ENCODE measurements around the gene RPL5.

DNA sequence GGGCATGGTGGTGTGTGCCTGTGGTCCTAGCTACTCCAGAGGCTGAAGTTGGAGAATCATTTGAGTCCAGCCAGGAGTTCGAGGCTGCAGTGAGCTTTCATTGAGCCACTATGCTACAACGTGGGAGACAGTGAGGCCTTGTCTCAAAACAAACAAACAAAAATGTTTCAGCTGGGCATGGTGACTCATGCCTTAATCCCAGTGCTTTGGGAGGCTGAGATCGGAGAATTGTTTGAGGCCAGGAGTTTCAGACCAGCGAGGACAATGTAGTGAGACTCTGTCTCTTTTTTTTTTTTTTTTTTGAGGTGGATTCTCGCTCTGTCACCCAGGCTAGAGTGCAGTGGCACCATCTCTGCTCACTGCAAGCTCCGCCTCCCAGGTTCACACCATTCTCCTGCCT is 5.0 kb upstream of the RPL5 start:
- TF ChIP-seq, protein P1, sequence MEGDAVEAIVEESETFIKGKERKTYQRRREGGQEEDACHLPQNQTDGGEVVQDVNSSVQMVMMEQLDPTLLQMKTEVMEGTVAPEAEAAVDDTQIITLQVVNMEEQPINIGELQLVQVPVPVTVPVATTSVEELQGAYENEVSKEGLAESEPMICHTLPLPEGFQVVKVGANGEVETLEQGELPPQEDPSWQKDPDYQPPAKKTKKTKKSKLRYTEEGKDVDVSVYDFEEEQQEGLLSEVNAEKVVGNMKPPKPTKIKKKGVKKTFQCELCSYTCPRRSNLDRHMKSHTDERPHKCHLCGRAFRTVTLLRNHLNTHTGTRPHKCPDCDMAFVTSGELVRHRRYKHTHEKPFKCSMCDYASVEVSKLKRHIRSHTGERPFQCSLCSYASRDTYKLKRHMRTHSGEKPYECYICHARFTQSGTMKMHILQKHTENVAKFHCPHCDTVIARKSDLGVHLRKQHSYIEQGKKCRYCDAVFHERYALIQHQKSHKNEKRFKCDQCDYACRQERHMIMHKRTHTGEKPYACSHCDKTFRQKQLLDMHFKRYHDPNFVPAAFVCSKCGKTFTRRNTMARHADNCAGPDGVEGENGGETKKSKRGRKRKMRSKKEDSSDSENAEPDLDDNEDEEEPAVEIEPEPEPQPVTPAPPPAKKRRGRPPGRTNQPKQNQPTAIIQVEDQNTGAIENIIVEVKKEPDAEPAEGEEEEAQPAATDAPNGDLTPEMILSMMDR (IDR thresholded peaks at IDR 0.05; ENCODE audit: control extremely low read depth in 1 of 3, insufficient read depth in 1 of 3, low read depth in 1 of 3, low read length in 3 of 3), result no peak
- TF ChIP-seq ZNF274 (IDR thresholded peaks at IDR 0.05; ENCODE audit: borderline replicate concordance, extremely low read depth, low read length), result no peak
- no peak for TF ChIP-seq BCL11A (IDR thresholded peaks at IDR 0.05; ENCODE audit: low read depth in 2 of 2, low read length in 2 of 2)
- no peak for TF ChIP-seq RXRA (IDR thresholded peaks at IDR 0.05; ENCODE audit: insufficient read depth, low read depth, low read length)
- TF ChIP-seq POLR2A (IDR thresholded peaks at IDR 0.05; ENCODE audit: control extremely low read depth in 1 of 2, low read depth in 2 of 2, low read length in 2 of 2), result no peak
- no peak for TF ChIP-seq CREB1 (IDR thresholded peaks at IDR 0.05)
- no peak for TF ChIP-seq BRCA1 (IDR thresholded peaks at IDR 0.05; ENCODE audit: low read depth, low read length)
- TF ChIP-seq GABPA (IDR thresholded peaks at IDR 0.05; ENCODE audit: borderline replicate concordance, insufficient read depth, low read length), result no peak
- no peak for TF ChIP-seq KDM5A (IDR thresholded peaks at IDR 0.05; ENCODE audit: low read length)
- TF ChIP-seq EZH2 (IDR thresholded peaks at IDR 0.05; ENCODE audit: low read depth, low read length, severe bottlenecking), result no peak
- TF ChIP-seq, protein P2, sequence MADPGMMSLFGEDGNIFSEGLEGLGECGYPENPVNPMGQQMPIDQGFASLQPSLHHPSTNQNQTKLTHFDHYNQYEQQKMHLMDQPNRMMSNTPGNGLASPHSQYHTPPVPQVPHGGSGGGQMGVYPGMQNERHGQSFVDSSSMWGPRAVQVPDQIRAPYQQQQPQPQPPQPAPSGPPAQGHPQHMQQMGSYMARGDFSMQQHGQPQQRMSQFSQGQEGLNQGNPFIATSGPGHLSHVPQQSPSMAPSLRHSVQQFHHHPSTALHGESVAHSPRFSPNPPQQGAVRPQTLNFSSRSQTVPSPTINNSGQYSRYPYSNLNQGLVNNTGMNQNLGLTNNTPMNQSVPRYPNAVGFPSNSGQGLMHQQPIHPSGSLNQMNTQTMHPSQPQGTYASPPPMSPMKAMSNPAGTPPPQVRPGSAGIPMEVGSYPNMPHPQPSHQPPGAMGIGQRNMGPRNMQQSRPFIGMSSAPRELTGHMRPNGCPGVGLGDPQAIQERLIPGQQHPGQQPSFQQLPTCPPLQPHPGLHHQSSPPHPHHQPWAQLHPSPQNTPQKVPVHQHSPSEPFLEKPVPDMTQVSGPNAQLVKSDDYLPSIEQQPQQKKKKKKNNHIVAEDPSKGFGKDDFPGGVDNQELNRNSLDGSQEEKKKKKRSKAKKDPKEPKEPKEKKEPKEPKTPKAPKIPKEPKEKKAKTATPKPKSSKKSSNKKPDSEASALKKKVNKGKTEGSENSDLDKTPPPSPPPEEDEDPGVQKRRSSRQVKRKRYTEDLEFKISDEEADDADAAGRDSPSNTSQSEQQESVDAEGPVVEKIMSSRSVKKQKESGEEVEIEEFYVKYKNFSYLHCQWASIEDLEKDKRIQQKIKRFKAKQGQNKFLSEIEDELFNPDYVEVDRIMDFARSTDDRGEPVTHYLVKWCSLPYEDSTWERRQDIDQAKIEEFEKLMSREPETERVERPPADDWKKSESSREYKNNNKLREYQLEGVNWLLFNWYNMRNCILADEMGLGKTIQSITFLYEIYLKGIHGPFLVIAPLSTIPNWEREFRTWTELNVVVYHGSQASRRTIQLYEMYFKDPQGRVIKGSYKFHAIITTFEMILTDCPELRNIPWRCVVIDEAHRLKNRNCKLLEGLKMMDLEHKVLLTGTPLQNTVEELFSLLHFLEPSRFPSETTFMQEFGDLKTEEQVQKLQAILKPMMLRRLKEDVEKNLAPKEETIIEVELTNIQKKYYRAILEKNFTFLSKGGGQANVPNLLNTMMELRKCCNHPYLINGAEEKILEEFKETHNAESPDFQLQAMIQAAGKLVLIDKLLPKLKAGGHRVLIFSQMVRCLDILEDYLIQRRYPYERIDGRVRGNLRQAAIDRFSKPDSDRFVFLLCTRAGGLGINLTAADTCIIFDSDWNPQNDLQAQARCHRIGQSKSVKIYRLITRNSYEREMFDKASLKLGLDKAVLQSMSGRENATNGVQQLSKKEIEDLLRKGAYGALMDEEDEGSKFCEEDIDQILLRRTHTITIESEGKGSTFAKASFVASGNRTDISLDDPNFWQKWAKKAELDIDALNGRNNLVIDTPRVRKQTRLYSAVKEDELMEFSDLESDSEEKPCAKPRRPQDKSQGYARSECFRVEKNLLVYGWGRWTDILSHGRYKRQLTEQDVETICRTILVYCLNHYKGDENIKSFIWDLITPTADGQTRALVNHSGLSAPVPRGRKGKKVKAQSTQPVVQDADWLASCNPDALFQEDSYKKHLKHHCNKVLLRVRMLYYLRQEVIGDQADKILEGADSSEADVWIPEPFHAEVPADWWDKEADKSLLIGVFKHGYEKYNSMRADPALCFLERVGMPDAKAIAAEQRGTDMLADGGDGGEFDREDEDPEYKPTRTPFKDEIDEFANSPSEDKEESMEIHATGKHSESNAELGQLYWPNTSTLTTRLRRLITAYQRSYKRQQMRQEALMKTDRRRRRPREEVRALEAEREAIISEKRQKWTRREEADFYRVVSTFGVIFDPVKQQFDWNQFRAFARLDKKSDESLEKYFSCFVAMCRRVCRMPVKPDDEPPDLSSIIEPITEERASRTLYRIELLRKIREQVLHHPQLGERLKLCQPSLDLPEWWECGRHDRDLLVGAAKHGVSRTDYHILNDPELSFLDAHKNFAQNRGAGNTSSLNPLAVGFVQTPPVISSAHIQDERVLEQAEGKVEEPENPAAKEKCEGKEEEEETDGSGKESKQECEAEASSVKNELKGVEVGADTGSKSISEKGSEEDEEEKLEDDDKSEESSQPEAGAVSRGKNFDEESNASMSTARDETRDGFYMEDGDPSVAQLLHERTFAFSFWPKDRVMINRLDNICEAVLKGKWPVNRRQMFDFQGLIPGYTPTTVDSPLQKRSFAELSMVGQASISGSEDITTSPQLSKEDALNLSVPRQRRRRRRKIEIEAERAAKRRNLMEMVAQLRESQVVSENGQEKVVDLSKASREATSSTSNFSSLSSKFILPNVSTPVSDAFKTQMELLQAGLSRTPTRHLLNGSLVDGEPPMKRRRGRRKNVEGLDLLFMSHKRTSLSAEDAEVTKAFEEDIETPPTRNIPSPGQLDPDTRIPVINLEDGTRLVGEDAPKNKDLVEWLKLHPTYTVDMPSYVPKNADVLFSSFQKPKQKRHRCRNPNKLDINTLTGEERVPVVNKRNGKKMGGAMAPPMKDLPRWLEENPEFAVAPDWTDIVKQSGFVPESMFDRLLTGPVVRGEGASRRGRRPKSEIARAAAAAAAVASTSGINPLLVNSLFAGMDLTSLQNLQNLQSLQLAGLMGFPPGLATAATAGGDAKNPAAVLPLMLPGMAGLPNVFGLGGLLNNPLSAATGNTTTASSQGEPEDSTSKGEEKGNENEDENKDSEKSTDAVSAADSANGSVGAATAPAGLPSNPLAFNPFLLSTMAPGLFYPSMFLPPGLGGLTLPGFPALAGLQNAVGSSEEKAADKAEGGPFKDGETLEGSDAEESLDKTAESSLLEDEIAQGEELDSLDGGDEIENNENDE (IDR thresholded peaks at IDR 0.05; ENCODE audit: insufficient replicate concordance, low read length), result no peak
- TF ChIP-seq POLR2AphosphoS5 (IDR thresholded peaks at IDR 0.05; ENCODE audit: low read depth, low read length), result no peak
